Immature natural killer cell (primary cell): Measurements from ENCODE around the gene MARF1. TPM values are rescaled to one million over a fixed set of nuclear protein-coding genes. Genes with fewer than 3 reads are reported as not detected.
"Not testable (repeated sequence)": the region's sequence is repeated elsewhere in the genome, so short reads cannot be mapped to it uniquely, and the experiment has no call there.

Source experiments
- DNase-seq, 3 donors: peaks; one replicate each; pipeline ENCODE4 v3.0.0; 2022; ENCODE audit warnings: mixed read lengths in 1 of 3
- H3K27ac Mint-ChIP-seq, 6 donors: one replicate each; pipeline ENCODE4 v1.8.0; 2020; ENCODE audit warnings: mixed read lengths in 6 of 6, mild to moderate bottlenecking in 5 of 6, inconsistent platforms in 4 of 6, moderate library complexity in 3 of 6
- H3K27me3 Mint-ChIP-seq, 3 donors: one replicate each; pipeline ENCODE4 v1.8.0; 2020 to 2021; ENCODE audit warnings: low read depth in 3 of 3, mild to moderate bottlenecking in 3 of 3, mixed read lengths in 3 of 3, moderate library complexity in 3 of 3, inconsistent platforms in 1 of 3
- H3K36me3 Mint-ChIP-seq, 3 donors: one replicate each; pipeline ENCODE4 v1.8.0; 2020; ENCODE audit warnings: mixed read lengths in 3 of 3, inconsistent platforms in 2 of 3, mild to moderate bottlenecking in 2 of 3
- H3K4me1 Mint-ChIP-seq, 2 donors: one replicate each; pipeline ENCODE4 v1.8.0; 2020; ENCODE audit warnings: inconsistent platforms in 2 of 2, mild to moderate bottlenecking in 2 of 2, mixed read lengths in 2 of 2, moderate library complexity in 1 of 2
- H3K4me3 Mint-ChIP-seq, 5 donors: one replicate each; pipeline ENCODE4 v1.8.0; 2020; ENCODE audit warnings: mild to moderate bottlenecking in 5 of 5, mixed read lengths in 5 of 5, inconsistent platforms in 3 of 5, moderate library complexity in 3 of 5
- H3K9me3 Mint-ChIP-seq, 6 donors: one replicate each; pipeline ENCODE4 v1.8.0; 2020; ENCODE audit warnings: mild to moderate bottlenecking in 6 of 6, mixed read lengths in 6 of 6, inconsistent platforms in 4 of 6, moderate library complexity in 3 of 6
- polyA plus RNA-seq, 3 donors: library from polyadenylated mRNA; unstranded; fragments of 300-500 nt; fragmentation: Illumina TruSeq; gene quantifications; one replicate each; pipeline ENCODE4 v1.2.3, GENCODE V29; 2021

Gene MARF1
- polyA plus RNA-seq, 3 donors from 2014 or later = 3.0 to 13.3 (median 4.0) TPM

DNA sequence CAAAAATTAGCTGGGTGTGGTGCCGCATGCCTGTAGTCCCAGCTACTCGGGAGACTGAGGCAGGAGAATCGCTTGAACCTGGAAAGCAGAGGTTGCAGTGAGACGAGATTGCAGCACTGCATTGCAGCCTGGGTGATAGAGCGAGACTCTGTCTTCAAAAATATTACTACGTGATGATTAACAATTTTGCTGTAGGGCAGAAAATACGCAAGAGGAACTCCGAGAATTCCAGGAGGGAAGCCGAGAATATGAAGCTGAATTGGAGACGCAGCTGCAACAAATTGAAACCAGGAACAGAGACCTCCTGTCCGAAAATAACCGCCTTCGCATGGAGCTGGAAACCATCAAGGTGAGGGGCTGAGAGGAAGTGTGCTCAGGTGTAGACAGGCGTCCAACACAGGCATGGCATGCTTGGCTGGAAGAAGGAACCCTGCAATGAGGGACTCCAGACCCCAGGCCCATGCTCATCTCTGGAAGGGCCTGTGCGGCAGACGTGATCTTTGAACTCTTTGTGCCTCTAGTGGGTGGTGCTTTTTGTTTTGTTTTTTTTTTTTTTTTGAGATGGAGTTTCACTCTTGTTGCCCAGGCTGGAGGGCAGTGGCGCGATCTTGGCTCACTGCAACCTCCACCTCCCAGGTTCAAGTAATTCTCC is 24.3 kb upstream of the MARF1 start:
- peaks cover 0 to 3% (median 0%) of the 10 kb centered on the region in 3 donors for H3K27me3 Mint-ChIP-seq
- H3K27ac Mint-ChIP-seq = no peak overlapping the region
- peaks cover 0 to 26% (median 5%) of the 10 kb centered on the region in 3 donors for H3K36me3 Mint-ChIP-seq
- peaks cover 9 to 19% of the 10 kb centered on the region in 2 donors for H3K4me1 Mint-ChIP-seq
- H3K4me3 Mint-ChIP-seq = no peak overlapping the region
- H3K9me3 Mint-ChIP-seq = no peaks in the 10 kb centered on the region
- no peak for DNase-seq

- no peak overlapping the region for H3K4me3 Mint-ChIP-seq
- H3K4me1 Mint-ChIP-seq = peaks cover 20 to 28% of the 10 kb centered on the region in 2 donors
- no peaks in the 10 kb centered on the region for H3K9me3 Mint-ChIP-seq
- DNase-seq = no peak
- H3K27me3 Mint-ChIP-seq = peaks cover 0 to 6% (median 2%) of the 10 kb centered on the region in 3 donors
- H3K36me3 Mint-ChIP-seq = peaks cover 3 to 20% (median 6%) of the 10 kb centered on the region in 3 donors
- H3K27ac Mint-ChIP-seq = no peak overlapping the region
Observed at GRCh38 chr16:15665107-15665506, 22.2 kb upstream of the MARF1 start.

- Mint-ChIP-seq H3K4me1 (peaks cover 38 to 67% of the 10 kb centered on the region in 2 donors), H3K9me3 (no peaks in the 10 kb centered on the region), H3K36me3 (peaks cover 0 to 7% (median 6%) of the 10 kb centered on the region in 3 donors), H3K27me3 (peaks cover 0 to 11% (median 2%) of the 10 kb centered on the region in 3 donors), H3K27ac (peak overlapping the region; percentile 84 to 93 (median 90)), H3K4me3 (peak overlapping the region; percentile 17 to 71 (median 43))
- no peak for DNase-seq
Observed at GRCh38 chr16:15660203-15660601, 17.2 kb upstream of the MARF1 start.

DNA sequence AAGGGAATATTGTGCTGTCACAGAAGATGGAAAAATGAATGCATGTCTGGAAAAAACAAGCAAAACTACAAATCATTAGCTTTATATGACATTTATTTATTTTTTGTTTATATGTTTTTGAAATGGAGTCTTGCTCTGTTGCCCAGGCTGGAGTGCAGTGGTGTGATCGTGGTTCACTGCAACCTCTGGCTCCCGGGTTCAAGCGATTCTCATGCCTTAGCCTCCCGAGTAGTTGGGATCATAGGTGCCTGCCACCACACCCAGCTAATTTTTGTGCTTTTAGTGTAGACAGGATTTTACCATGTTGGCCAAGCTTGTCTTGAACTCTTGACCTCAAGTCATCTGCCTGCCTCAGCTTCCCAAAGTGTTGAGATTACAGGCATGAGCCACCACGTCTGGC is 15.6 kb upstream of the MARF1 start:
- Mint-ChIP-seq H3K27me3 (peaks cover 0 to 11% (median 2%) of the 10 kb centered on the region in 3 donors), H3K9me3 (no peaks in the 10 kb centered on the region), H3K4me3 (peak overlapping the region; percentile 32 to 78 (median 67)), H3K36me3 (peaks cover 0 to 8% (median 6%) of the 10 kb centered on the region in 3 donors), H3K4me1 (peaks cover 39 to 66% of the 10 kb centered on the region in 2 donors), H3K27ac (peak overlapping the region; percentile 89 to 93 (median 90))
- no peak for DNase-seq

DNA sequence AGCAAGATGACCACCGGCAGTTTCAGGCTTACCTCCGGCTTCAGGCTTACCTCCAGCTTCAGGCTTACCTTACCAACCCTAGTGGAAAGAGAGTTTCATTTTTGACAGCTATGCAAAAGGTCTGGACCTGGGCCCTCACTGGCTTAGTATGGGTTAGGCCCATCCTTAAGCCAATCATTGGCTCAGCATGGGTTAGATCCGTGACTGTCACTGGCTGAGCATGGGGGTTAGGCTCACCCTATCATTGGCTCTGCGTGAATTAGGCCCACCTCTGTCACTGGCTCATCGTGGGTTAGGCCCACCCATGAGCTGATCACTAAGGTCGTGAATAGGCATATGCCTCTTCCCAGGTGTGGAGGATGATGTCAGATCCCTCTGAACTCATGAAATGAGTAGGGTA is 15.2 kb upstream of the MARF1 start:
- Mint-ChIP-seq H3K27me3 (peaks cover 0 to 11% (median 2%) of the 10 kb centered on the region in 3 donors), H3K9me3 (no peaks in the 10 kb centered on the region), H3K4me1 (peaks cover 41 to 66% of the 10 kb centered on the region in 2 donors), H3K36me3 (peaks cover under 1 to 6% (median 6%) of the 10 kb centered on the region in 3 donors), H3K27ac (peak overlapping the region; percentile 69 to 93 (median 89)), H3K4me3 (peak overlapping the region in 2 of 5 donors; percentile 10 to 15)
- DNase-seq = no peak

- not testable (repeated sequence) for DNase-seq, H3K9me3 Mint-ChIP-seq, H3K27ac Mint-ChIP-seq, H3K4me3 Mint-ChIP-seq, H3K36me3 Mint-ChIP-seq
- peaks cover under 1 to 14% (median 2%) of the 10 kb centered on the region in 3 donors for H3K27me3 Mint-ChIP-seq
- H3K4me1 Mint-ChIP-seq = peaks cover 47 to 73% of the 10 kb centered on the region in 2 donors
Observed at GRCh38 chr16:15655561-15655960, 12.6 kb upstream of the MARF1 start.

DNA sequence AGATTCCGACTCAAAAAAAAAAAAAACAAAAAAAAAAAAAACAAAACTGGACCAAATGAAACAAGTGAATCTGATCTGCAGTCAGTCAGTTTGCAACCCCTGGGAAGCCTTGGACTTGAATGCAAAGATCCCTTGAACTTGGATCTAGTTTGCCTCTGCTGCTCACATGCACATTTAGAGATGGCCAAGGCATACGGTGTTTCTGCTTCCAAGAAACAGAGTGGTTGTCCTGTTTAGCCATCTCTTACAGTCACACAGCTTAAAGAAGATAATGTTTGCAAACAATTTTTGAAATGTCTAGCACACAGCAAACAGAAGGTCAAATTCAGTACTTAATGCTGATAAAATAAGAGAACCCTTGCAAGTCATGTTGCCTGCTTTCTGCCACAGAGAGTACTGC is 11.6 kb upstream of the MARF1 start:
- peaks cover 3 to 18% (median 5%) of the 10 kb centered on the region in 3 donors for H3K27me3 Mint-ChIP-seq
- DNase-seq = no peak
- no peak overlapping the region for H3K27ac Mint-ChIP-seq
- peaks cover 0 to 4% (median 3%) of the 10 kb centered on the region in 3 donors for H3K36me3 Mint-ChIP-seq
- H3K4me3 Mint-ChIP-seq = no peak overlapping the region
- H3K9me3 Mint-ChIP-seq = no peaks in the 10 kb centered on the region
- H3K4me1 Mint-ChIP-seq = peaks cover 41 to 66% of the 10 kb centered on the region in 2 donors

DNA sequence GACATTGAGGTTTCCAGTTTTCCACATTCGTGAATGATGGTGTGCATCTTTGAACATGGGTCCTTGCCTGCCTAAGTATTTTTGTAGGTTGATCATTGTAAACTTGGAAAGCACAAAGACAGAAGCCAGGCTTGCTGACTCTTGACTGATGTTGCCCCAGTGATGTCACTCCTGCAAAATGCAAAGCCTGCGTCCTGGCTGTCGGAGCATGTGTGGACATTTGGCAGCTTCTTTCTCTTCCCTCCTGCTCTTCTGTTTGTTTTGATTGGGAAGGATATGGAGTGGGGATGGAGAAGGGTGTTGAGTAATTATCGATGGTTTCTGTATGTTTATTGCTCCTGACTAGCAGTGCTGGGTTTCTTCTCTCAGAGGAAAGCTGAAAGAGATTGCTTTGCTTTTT is 10.3 kb upstream of the MARF1 start:
- peak overlapping the region in 3 of 6 donors; percentile 45 to 69 (median 54) for H3K27ac Mint-ChIP-seq
- no peaks in the 10 kb centered on the region for H3K9me3 Mint-ChIP-seq
- H3K4me1 Mint-ChIP-seq = peaks cover 35 to 54% of the 10 kb centered on the region in 2 donors
- peak overlapping the region in 3 of 5 donors; percentile 33 to 99 (median 42) for H3K4me3 Mint-ChIP-seq
- peaks cover 0 to 4% (median 3%) of the 10 kb centered on the region in 3 donors for H3K36me3 Mint-ChIP-seq
- no peak for DNase-seq
- peaks cover 3 to 14% (median 8%) of the 10 kb centered on the region in 3 donors for H3K27me3 Mint-ChIP-seq

GRCh38 chr16:15652293-15653001 is 9.5 kb upstream of the MARF1 start:
- H3K36me3 Mint-ChIP-seq = peaks cover 0 to 4% (median 3%) of the 10 kb centered on the region in 3 donors
- H3K27me3 Mint-ChIP-seq = peaks cover 3 to 14% (median 8%) of the 10 kb centered on the region in 3 donors
- no peak for DNase-seq
- no peaks in the 10 kb centered on the region for H3K9me3 Mint-ChIP-seq
- peak overlapping the region; percentile 33 to 100 (median 53) for H3K4me3 Mint-ChIP-seq
- H3K27ac Mint-ChIP-seq = peak overlapping the region in 4 of 6 donors; percentile 45 to 69 (median 50)
- peaks cover 33 to 46% of the 10 kb centered on the region in 2 donors for H3K4me1 Mint-ChIP-seq

GRCh38 chr16:15650698-15651171 is 7.8 kb upstream of the MARF1 start:
- Mint-ChIP-seq H3K4me3 (peak overlapping the region; percentile 98 to 100 (median 99)), H3K9me3 (no peaks in the 10 kb centered on the region), H3K36me3 (peaks cover 0 to 4% (median 3%) of the 10 kb centered on the region in 3 donors), H3K27ac (peak overlapping the region; percentile 98 to 100 (median 100)), H3K4me1 (peaks cover 31 to 33% of the 10 kb centered on the region in 2 donors), H3K27me3 (peaks cover 3 to 14% (median 8%) of the 10 kb centered on the region in 3 donors)
- peak; percentile 20 to 28 (median 27) for DNase-seq

DNA sequence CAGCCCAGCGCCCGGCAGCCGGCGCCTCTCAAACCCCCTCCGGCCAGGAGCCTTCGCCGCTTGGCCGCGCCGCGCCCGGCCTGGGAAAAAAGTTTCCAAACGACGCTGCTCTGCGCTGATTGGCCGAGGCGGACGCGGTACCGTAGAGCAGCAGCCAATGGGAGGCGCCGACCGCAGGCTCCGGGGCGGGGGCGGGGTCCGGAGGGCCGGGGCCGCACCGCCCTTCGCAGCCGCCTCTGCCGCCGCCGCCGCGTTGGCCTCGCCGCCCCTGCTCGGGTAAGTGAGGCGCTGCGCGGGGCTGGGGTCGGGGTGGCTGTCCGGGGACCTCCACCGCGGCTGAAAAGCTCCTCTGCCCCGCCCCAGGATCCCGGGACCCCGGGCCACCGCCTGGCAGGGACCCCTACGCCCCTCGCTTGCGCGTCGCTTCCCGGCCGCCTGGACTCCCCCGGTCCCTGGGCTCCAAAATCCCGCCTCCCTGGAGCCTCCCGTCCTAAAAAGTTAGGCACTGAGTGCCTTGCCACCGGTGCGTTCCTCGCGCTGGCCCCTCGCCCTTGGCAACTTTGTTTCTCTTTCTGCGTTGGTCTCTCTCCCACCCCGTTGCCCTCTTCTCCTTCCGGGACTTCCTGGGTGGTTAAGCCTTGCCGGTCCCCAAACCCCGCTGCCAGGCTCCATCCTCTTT is 7.2 kb upstream of the MARF1 start, which contains the start of gene NDE1:
Gene NDE1, plus strand, starts transcription at position 227 of the 679 bp plus-strand sequence. CDS start 14,534 bp downstream, outside the sequence.
- peaks cover 3 to 14% (median 8%) of the 10 kb centered on the region in 3 donors for H3K27me3 Mint-ChIP-seq
- peaks cover 0 to 4% (median 3%) of the 10 kb centered on the region in 3 donors for H3K36me3 Mint-ChIP-seq
- peak within 1 kb of the TSS; percentile 98 to 100 (median 100) for H3K27ac Mint-ChIP-seq
- H3K4me3 Mint-ChIP-seq = peak within 1 kb of the TSS; percentile 98 to 100 (median 99)
- peak; percentile 79 to 80 (median 80) for DNase-seq
- H3K4me1 Mint-ChIP-seq = peaks cover 31 to 33% of the 10 kb centered on the region in 2 donors
- no peaks in the 10 kb centered on the region for H3K9me3 Mint-ChIP-seq

- Mint-ChIP-seq H3K9me3 (no peaks in the 10 kb centered on the region), H3K4me3 (peak overlapping the region; percentile 85 to 99 (median 88)), H3K36me3 (peaks cover 0 to 4% (median 3%) of the 10 kb centered on the region in 3 donors), H3K4me1 (peaks cover 31 to 33% of the 10 kb centered on the region in 2 donors), H3K27ac (peak overlapping the region; percentile 87 to 93 (median 90)), H3K27me3 (peaks cover 3 to 14% (median 8%) of the 10 kb centered on the region in 3 donors)
- no peak for DNase-seq
Observed at GRCh38 chr16:15649727-15650018, 6.7 kb upstream of the MARF1 start.

- Mint-ChIP-seq H3K27me3 (peaks cover 3 to 14% (median 8%) of the 10 kb centered on the region in 3 donors), H3K4me1 (peaks cover 32 to 33% of the 10 kb centered on the region in 2 donors), H3K4me3 (peak overlapping the region; percentile 85 to 99 (median 88)), H3K27ac (peak overlapping the region; percentile 87 to 93 (median 90))
- H3K9me3 Mint-ChIP-seq, H3K36me3 Mint-ChIP-seq, DNase-seq: not testable (repeated sequence)
Observed at GRCh38 chr16:15649311-15649710, 6.4 kb upstream of the MARF1 start.
